Measurements from ENCODE around the gene CUL1.
"Not testable (repeated sequence)": the region's sequence is repeated elsewhere in the genome, so short reads cannot be mapped to it uniquely, and the experiment has no call there.

CUL1 gene

DNA sequence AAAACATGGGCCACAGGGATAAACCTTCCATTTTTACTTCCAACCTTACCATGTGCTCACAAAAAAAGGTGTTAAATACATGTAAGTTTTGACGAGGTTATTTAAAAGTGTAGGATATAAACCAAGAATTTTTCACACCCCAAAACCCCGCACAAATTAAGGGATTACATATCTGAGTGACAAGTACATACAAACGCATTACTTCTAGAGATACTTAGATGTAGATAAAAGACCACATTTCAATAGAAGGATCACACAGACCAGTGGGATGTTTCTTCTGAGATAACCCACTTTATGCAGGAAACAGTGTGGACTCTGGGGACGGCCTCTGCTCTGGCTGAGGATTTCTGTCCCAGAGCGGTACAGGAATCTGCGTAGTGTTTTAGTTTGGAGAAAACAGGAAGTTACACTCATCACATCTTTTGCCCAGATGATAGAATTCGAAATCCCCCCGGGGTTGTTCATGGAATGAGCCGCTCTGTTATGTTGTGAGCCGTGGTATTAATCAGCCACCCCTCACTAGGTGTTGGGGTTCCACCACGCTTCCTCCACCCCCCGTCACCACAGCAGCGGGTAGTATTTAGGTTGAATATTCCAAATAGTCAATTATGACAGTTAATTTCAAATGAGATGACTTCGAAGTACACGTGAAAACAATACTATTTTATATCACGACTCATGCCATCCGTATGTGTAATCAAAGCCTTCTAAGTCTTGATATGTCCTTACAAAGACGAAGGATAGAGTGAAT lies 1.3 kb upstream of the CUL1 start:
- peak in 4 of 5 experiments; percentile 13 to 62 (median 36) for DNase-seq

DNA sequence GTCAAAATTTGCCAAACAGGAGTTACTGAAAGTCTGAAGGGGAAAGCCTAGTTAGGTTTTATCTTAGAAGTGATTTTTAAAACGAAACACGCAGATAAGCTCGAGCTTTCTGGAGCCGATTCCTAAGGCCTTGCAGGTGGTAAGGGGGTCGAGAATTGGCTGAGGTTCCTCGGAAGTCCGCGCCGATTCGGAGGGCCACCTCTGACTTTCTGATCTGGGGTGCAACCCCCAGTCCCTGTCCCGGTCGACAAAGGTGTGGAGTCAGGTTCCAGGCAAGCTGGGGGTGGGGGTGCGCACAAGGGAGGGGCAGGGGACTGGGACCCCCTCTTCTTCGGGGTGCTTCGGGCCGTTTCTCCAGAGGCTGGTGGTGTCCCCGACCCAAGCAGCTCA lies 701 bp upstream of the CUL1 start:
- peak in 2 of 5 experiments; percentile 11 to 51 for DNase-seq

DNA sequence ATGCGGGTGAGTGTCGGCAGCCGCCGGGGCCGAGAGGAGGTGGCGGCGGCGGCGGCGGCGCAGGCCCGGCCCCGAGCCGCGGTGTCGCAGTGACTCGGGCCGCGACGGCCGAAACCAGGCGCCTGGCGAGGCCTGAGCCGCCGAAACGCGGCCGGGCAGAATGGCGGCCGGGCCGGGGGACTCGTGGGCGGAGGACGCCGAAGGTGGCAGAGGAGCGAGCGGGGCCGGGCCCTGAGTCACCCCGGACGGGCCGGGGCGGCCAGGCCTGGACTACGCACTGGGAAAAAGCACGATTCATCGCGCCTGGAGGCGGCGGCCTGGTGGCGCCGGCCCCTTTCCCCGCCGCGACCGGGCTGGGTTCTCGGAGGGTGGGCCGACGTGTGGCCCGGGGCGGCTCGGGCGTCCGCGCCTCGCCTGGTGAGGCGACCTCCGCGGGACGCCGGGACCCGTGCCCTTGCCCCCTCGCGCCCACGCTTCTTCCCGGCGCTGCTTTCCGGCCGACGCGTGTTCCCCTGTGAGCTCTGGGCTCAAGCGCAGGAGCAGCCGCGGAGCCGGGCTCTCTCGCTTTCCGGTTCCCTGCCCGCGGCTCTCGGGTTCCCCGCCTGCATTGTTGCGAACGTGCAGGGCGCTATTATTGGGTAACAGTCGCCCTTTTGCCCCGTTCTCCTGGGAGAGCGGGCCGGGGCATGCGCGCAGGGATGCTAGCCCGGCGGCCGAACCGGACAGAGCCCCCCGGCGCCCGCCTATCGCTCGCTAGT lies 500 bp downstream of the CUL1 start:
- DNase-seq, result peak in 4 of 5 experiments; percentile 26 to 77 (median 37)

DNA sequence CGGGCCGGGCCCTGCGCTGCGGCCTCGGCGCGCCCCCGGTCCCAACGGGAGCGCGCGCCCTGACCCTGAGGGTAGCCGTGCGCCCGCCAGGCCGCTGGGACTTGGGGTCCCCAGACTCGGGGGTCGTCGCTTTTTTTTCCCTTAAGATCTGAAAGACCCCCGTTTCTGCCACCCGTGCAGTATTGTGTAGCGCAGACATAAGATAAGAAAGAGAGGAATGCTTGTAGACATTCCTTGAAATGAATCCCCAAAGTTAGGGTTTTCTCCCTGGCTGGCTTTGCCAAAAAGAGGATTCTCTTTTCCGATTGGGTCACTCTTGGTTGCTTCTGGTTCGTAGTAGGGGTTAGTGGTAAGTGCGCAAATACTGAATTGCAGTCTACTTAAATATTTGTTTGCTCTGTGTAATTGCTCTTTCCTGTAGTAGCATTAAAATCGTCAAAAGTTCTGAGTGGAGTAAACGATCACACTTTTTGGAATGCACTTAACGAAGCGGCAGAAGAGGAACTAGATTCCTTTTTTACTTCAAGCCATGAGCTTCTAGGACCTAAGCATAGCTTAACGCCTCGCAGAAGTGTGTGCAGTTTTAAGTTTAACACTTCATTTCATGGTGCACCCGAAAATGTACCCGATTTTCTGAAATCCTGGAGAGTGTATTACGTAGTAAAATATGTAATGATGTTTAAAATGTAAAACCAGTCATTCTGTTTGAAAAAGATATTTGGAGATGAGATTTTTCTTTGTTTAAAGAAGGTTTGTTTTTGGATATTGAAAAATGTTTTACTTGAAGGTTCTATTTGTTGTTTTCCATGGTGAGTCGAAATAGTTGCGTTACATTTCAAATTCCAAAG lies 1.3 kb downstream of the CUL1 start:
- DNase-seq, result peak in 1 of 5 experiments; percentile 47

DNA sequence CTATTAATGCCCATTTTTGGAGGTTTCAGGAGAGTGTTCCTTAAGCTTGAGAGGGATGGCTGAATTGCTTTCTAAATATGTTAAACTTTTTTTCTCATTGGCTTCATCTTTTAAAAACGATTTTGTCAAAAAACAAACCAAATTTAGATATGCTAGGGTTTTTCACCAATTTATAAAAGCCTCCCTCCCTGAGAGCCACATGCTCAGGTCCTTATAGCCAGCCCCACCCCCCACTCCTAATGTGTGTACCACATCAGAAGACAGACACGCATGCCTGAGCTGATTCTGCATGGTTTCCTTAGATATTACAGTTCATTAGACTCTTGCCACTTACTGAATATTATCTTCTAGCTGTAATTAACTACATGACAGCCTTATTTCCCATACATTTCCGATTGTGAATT lies 2.0 kb downstream of the CUL1 start:
- DNase-seq, result peak in 4 of 5 experiments; percentile 10 to 76 (median 32)

DNA sequence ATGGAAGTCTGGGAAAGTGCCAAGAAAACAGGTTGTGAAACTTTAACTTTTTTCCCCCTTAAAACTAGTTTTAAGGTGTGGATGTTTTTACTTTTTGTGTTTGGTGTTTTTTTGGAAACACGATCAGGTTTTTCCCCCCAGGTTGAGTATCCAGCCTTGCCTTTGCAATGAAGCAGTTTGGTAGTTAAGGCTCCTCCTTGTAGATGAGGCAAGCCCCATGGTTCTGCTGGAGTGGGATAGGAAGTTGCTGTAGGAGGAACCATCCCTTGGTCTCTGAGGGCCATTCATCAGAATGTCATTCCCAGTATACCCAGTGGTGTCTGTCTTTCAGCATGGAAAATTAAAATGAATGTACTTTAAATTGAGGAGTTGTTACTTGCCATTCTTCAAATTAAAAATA lies 2.7 kb downstream of the CUL1 start:
- no peak for DNase-seq

DNA sequence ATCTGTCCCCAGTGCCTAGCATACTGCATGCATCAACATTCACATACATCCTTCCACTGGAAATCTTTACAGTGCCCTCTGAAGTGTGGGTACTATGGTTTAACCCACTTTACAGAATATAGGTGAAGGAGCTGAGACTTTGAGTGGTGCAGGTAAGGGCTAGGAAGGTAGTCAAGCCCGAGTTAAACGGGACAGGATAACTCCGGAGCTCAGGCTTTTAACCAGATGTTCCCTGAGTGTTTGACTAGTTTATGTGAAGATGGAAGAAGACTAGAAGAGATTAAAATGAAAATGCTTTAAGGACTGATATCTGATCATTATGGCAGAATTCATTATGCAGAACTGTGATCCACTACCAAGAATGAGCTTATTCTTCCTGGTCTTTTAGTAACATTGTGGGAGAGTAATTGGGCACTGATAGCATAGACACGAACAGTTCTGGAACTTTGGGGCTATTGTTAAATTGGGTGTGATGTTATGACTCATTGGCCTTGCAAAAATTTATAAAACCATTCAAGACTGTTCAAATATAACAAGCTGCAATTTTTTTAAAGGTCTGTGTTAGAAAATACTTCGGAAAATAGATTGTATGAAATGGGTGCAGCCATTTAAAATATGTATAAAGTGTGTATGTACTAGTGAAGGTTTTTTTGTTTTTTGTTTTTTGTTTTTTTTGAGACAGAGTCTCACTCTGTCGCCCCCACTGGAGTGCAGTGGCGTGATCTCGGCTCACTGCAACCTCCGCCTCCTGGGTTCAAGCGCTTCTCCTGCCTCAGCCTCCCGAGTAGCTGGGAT lies 4.4 kb downstream of the CUL1 start:
- no peak for DNase-seq

DNA sequence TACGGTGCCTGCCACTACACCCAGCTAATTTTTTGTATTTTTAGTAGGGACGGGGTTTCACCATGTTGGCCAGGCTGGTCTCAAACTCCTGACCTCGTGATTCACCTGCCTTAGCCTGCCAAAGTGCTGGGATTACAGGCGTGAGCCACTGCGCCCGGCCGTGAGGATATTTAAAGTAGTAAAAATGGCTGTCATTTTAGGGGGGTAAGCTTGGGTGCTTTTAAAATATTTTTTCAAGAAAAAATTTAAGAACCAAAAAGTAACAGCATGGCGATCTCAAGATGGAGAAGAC lies 4.9 kb downstream of the CUL1 start:
- DNase-seq, result not testable (repeated sequence)

DNA sequence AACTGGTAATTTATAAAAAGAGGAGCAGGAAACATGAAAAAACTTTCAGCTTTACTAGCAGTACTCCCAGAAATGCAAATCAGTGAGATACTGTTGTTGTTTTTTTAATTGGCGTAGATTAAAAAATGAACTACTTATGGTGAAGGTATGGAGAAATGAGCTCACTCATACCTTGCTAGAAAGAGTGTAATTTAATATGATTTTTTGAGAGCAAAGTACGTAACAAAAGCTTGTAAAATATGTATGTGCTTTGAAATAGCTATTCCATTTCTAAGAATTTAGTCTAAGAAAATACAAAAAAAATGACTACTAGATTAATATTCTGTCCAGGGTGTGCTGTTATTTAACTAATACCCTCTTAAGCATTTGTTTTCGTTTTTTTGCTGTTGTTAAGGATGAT lies 5.5 kb downstream of the CUL1 start:
- no peak for DNase-seq

DNA sequence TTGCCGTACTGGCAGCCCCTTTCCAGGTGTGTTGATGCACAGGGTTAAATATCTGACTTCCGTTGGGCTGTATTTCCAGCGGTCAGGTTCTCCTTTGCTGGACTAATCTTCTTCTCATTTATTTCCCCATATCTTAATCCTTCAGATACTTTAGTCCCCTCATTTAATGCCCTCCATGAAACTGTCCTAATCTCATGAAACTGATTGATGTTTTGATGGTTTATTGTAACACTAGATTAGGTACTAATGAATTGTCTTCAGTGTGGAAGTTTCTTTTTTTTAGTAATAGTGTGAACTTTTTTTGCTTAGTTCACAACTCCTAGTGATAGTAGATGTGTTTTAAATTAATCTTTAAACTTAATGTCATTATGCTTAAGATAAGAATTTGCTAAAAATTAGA lies 6.3 kb downstream of the CUL1 start:
- no peak for DNase-seq

DNA sequence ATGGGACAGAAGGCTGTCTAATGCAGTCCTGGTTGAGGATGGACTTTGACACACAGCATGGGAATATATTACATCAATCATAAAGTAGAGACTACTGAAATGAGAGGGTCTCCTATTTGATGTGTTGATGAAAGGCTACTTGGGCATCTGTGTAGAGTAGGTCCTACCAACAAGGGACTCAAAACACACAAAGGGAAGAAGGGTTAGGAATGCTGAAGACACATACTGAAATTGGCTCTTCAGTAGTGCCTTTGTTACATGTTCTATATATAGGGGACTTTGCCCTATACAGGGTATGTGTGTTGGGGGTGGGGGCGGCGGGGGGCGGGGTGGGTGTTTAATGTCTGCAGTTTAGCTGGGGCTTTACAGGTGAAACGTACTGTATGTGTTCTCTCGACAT lies 7.7 kb downstream of the CUL1 start:
- no peak for DNase-seq

DNA sequence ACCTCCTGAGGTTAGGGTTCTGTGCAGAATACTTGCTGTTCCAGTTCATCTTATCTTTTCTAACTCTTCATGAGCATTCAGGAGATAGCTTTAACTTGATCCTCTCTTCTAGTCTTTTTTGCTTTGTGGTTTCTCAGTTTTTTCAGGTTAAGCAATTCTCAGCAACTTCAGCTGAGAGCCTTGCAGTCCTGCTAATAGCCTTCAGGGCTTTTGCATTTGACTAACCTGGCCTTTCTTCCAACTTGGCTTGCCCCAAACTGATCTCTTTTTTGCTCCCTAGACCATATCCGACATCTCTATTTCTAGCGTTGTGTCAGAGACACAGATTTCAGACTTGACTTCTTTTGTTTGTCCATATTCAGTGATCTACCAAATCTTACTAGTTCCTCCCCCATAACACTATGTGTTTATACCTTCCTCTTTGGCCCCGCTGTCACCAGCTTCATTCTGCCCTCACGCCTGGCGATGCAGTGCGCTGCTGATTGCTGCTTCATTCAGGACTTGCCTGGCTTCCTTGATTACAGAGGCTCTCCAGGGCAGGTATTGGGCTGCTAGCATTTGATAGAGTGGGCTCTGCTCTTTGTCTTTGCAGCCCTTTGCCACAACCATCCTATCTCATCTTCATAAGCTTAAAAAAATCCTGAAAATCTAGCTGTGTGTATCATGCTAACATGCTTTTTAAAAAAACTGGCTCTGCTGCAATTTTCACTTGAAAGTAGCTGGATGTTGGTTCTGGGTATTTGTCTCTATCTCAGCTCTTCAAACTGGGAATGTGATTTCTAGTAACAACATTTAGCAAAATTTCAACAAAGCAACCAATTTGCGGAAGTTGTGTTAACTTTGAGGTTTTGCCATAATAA lies 9.6 kb downstream of the CUL1 start:
- DNase-seq, result peak in 1 of 5 experiments; percentile 59

DNA sequence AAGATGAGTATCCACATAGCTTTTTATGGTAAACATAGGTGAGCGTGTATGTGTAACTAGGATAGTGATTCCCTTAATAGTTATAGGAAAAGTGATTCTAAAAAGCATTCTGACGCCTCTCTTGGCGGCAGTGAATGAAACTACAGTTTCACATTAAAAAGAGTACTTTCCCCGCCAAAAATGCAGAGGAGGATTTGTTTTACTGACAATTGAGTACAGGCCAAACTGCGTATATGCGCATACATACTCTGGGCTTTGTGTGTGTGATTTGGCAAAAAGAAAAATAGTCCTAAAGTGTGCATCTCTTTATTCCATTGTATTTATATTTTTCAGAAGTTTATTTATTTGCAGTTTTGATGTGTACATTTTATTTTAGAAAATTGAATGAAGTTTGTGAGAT lies 10.3 kb downstream of the CUL1 start:
- DNase-seq, result no peak

DNA sequence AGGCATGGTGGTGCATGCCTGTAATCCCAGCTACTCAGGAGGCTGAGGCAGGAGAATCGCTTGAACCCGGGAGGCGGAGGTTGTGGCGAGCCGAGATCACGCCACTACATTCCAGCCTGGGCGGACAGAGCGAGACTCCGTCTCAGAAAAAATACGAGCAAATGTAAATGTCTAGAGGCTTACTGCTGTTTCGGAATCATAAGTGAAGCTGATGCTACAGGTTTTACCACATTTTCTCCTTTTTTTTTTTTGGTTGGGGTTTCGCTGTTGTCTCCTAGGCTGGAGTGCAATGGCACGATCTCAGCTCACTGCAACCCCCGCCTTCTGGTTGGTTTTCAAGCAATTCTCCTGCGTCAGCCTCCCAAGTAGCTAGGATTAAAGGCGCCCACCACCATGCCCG lies 11.7 kb downstream of the CUL1 start:
- not testable (repeated sequence) for DNase-seq

DNA sequence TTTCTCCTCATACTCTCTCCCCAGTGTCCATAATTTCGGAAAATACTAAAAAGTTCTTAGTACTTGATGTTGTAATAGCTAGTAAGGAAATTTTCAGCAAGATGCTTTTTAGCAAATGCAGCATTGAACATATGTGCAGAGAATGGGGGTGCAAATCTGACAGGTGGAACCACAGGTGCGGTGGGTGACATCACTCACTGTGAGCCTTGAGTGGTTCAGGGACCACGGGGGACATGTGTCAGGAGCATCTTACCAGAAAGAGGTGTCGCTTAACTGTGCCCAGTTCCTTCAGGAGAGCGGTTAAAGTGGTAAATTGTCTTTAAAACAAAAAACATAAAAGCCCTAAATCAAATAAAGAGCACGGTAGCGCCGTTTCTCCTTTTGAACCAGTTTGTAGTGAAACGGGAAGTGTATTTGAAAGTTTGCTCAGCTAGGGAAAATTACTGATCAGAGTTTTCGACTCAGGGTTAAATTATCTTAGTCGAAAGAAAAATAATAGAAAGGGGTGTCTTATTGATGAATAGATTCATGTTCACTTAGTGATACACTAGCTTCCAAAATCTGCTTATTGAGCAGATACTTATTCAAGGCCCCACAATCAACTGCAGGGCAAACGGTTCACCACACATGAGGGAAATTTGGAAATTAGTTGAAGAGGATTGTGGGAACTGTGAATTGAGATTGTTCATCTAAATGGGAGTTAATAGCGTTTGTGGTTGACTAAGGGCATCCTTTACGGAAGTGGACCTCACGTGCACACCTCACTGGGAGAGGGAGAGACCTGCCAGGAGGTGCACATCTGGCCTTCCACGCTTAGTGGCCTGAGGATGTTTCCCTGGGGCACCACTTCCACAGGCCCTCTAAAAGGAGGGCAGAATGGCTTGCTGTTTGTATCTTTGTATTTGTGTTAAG lies 12.7 kb downstream of the CUL1 start:
- DNase-seq, result no peak

DNA sequence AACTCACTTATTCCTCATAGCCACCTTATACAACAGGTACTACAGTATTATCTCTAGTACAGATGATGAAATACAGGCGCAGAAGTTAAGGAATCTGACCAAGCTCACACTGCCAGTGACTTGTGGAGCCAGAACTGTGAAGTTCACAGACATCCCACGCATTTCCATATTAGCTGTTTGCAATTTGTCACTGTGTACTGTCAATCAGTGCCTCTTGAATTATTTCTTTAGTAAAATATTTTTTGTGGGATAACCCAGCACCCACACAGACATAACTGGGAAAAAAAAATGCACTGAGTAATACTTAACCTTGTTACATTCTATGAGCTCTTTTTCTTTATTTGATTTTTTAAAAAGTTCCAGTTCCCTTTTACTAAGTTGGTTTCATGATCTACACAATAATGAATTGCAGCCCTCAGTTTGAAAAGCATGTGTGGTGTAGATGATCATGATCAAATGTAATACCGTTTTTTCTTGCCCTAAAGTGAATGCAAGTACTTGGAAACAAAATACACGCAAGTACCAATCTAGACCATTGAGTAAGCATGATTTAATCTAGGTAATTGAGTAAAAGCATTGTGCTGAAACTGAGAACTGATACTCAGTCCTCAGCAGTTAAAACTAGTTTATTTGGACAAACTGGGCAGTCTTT lies 14.1 kb downstream of the CUL1 start:
- peak in 1 of 5 experiments; percentile 48 for DNase-seq

DNA sequence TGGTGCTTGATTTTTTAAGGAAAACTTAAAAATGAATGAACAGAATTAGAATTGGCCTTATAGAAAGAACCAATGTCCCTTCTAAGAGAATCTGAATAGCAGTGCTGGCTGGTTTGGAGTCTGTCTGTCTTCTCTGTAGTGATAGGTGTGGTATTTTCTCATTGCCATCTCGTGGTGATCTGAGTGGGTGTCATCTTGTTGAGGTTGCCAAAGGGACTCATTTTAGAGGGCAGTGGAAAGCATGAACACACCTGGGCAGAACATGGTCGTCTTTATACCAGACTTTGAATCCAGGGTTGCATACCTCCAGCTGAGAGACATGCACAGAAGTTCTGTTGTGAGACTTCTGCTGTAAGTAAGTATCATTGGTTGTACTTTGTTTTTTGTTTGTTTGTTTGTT lies 15.8 kb downstream of the CUL1 start:
- DNase-seq, result no peak

DNA sequence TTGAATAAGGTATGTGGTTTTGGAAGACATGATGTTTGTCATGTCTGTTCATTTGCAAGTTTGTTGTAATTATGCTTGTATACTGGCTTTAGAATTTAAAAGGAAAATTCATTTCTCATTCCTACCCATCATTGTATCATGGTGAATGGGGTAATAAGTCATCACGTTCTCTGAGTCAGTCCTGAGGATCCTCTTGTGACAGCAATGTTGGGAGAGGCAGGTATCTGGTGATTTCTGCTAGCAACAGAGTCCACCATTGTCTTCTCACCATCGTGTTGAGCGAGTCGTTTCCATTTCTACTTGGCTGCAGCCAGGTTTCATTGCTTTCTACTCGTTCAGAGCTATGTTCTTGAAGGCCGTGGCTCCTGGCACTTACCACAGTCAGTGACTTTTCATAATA lies 16.3 kb downstream of the CUL1 start:
- DNase-seq, result no peak

DNA sequence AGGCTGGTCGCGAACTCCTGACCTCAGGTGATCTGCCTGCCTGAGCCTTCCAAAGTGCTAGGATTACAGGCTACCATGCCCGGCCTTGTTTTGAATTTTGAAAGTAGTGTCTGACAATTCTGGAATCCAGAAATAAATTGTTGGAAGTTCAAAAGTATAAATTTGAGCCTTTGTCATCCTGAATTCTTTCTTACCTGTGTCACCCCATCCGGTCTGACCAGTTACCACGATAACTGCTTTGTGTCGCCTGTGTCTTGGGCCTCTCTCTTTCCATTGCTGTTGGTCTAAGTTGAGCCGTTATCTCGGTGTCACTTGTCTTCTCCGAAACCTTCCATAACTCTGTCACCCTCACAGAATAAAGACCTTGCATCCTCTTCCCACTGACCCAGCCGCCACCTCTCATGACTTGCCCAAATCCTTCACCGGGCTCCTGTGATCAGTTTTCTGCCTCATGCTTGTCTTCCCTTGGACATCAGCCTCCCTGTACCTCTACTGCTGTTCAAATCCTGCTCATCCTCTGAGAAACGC lies 18.6 kb downstream of the CUL1 start:
- no peak for DNase-seq

DNA sequence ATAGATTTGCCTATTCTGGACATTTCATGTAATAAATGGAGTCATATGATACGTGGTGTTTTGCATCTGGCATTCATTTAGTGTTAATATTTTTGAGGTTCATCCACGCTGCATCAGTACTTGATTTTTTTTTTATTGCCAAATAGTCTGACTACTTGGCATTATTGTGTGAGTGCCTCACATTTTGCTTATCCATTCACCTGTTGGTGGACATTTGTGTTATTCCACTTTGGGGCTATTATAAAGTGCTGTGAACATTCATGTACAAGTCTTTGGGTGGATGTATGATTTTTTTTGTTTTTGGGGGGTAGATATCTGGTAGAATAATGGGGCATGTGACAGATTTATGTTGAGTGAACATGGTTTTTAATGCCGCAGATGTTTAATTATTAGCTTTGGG lies 19.7 kb downstream of the CUL1 start:
- no peak for DNase-seq
